Esophagus muscularis mucosa (tissue), 3 donors: ENCODE results near the gene SCRN2.

Experiments used
- CTCF ChIP-seq, 3 experiments: fragments of 200-600 bp in 2 of 3; fragments of 450-650 bp in 1 of 3; sonication (generic) in 2 of 3; IDR thresholded peaks; one replicate each; pipeline ENCODE4 v1.5.1; 2017 to 2019; ENCODE audit warnings: antibody characterized with exemption in 3 of 3, mild to moderate bottlenecking in 2 of 3, moderate library complexity in 1 of 3
- POLR2A ChIP-seq: fragments of 450-650 bp; IDR thresholded peaks from one replicate; pipeline ENCODE4 v1.6.1; 2017; ENCODE audit warnings: antibody characterized with exemption, moderate library complexity, mild to moderate bottlenecking, low read depth
- POLR2AphosphoS5 ChIP-seq, 2 donors: sonication (generic); formaldehyde crosslinking; IDR thresholded peaks; one replicate each; pipeline ENCODE4 v1.6.1; 2017; ENCODE audit warnings: antibody characterized with exemption in 2 of 2

GRCh38 chr17:47872019-47872650 is 31.1 kb upstream of the SCRN2 start:
- TF ChIP-seq CTCF (IDR thresholded peaks at IDR 0.05) (no peak), POLR2A (no peak), POLR2AphosphoS5 (IDR thresholded peaks at IDR 0.05) (no peak)
